GM12875 (cell line): ENCODE results near the gene CCL4.
"Not testable (repeated sequence)": the region's sequence is repeated elsewhere in the genome, so short reads cannot be mapped to it uniquely, and the experiment has no call there.

Source experiments
- H3K4me3 ChIP-seq: one replicate; pipeline ENCODE4 v1.5.1; 2011; ENCODE audit warnings: low read depth, low read length, control low read depth
- CTCF ChIP-seq: IDR thresholded peaks from 2 replicates; pipeline ENCODE4 v1.5.1; 2011; ENCODE audit warnings: low read depth, mild to moderate bottlenecking, control low read depth, inconsistent platforms, low read length, moderate library complexity, borderline replicate concordance; ENCODE audit not compliant: insufficient read depth

Gene CCL4

GRCh38 chr17:36066365-36066985 lies 37.2 kb upstream of the CCL4 start:
- TF ChIP-seq CTCF: no peak
- no peak overlapping the region for H3K4me3 ChIP-seq

- no peak for TF ChIP-seq CTCF
Measured at GRCh38 chr17:36068524-36068923, 35.1 kb upstream of the CCL4 start.

GRCh38 chr17:36069136-36069535 lies 34.5 kb upstream of the CCL4 start:
- TF ChIP-seq CTCF: no peak
- no peak overlapping the region for H3K4me3 ChIP-seq

More at GRCh38 chr17:36068524-36068923, 35.1 kb upstream of the CCL4 start:
- H3K4me3 ChIP-seq: no peak overlapping the region

DNA sequence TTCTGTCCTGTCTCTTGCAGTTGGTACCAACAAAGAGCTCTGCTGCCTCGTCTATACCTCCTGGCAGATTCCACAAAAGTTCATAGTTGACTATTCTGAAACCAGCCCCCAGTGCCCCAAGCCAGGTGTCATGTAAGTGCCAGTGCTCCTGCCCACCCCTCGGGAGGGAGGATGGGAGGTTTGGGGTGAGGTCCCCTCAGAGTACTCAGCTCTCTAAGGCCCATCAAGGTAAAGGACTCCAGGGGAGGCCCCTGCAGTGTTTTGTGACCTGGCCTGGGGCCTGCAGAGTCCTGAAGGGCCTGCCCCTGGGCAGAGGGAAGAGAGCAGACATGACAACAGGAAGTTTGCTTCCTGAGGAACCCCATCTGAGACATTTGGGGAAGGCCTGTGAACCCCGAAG lies 33.2 kb upstream of the CCL4 start:
- no peak overlapping the region for H3K4me3 ChIP-seq
- TF ChIP-seq CTCF: no peak

DNA sequence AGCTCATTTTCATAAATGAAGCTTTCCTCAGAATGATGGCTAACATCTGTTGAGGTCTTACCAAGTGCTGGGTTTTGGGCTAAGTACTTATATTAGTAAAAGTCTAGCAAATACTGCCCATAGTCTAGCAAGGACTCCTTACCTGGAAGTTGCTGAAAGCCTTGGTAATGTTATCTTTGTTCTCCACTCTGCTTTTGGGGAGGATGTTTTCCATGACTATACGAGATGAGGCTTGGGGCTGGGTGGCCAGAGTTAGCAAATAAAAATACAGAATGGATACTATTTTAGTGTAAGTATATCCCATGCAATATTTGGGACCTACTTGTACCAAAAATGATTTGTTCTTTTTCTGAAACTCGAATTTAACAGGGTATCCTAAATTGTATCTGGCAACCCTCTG lies 31.9 kb upstream of the CCL4 start:
- no peak for TF ChIP-seq CTCF
- H3K4me3 ChIP-seq: no peak overlapping the region

- no peak overlapping the region for H3K4me3 ChIP-seq
- TF ChIP-seq CTCF: peak; percentile 81
Measured at GRCh38 chr17:36072431-36073121, 31.1 kb upstream of the CCL4 start.

DNA sequence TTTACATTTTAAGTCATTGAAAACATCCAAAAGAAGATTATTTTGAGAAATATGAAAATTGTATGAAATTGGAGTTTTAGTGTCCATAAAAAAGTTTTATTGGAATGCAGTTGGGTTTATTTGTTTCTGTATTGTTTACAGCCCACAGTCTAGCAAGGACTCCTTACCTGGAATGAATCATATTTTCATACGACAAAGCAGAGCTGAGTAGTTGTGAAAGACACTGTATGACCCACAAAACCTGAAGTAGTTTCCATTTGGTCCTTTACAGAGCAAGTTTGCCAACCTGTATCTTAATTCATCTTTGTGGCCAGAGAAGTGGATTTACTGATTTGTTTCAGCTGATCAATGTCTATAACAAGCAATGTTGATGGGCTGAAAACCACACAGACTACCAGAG lies 29.3 kb upstream of the CCL4 start:
- H3K4me3 ChIP-seq: no peak overlapping the region
- TF ChIP-seq CTCF: no peak

DNA sequence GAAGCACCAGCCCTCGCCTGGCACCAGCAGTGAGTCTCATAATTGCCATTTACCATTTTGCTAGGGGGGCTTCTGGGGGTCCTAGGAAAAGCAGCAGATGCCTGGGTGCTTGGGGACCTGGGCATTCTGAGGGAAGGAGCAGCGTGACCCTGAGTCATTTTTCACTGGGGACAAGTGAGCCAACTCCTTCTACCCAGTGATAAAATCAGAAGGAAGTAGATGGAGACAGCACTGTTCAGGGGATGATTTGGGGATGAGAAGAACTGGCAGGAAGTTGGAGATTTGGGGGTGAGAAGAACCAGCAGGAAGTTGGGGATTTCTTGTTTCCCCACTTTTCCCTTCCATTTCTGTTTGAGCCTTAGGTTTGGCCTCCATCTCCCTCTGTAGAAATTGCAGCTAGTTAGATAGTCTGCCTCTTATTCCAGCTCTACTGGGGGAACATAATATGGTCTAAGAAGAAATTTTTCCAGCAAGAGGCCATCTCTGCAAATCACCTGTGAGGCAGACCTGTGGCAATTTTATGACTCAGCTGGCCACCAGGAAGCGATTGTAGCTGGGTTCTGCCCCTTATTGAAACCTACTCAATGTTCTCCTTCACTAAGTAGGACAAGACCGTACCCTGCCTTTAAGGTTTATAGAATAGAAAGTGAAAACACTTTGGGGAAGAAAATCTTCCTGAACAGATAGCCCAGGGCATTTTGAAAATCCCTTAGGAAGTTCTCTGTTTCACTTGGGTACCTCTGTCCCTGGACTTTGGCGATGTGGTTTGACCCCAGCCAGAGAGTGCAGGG lies 21.8 kb upstream of the CCL4 start:
- peak overlapping the region; percentile 33 for H3K4me3 ChIP-seq

DNA sequence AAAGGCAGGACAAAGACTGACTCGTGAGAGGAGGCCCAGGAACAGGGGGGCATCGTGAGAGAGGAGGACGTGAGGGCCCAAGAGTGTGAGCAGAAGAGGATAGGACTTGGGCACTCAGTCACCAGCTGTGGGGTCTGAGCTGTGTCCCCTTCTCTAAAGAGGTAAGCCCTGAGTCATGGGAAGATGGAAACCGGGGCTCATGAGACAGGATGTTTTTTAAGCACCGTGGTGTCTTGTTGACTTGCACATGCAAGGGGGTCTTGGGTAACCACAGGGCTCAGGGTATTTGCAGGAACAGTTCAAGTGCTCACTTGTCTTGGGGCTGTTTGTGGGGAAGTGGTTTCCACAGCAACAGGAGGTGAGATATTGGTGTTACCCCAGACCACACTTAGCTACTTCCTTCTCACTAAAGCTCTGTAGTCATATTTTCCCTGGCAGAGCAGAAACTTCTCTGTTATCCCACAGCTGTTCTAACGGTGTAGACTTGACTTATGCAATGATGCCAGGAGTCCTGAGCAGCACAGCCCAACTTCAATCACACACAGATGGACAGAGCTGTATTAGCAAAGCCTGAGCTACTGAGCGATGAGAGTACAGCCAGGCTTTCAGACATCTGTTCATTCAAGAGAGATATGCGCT lies 21.0 kb upstream of the CCL4 start:
- H3K4me3 ChIP-seq: peak overlapping the region; percentile 33

GRCh38 chr17:36083691-36084090 lies 19.9 kb upstream of the CCL4 start:
- H3K4me3 ChIP-seq: not testable (repeated sequence)
